ENCODE measurements around the gene PARD6A. TPM values are rescaled to one million over a fixed set of nuclear protein-coding genes. Genes with fewer than 3 reads are reported as not detected.

The PARD6A gene
- total RNA-seq, 1 donor from 2014 or later, result 18.7 TPM

GRCh38 chr16:67648764-67649407 is 11.9 kb upstream of the PARD6A start:
- Mint-ChIP-seq H3K36me3 (ENCODE audit: unreplicated experiment) (peaks cover 11% of the 10 kb centered on the region), H3K27ac (ENCODE audit: unreplicated experiment) (no peak overlapping the region), H3K27me3 (ENCODE audit: unreplicated experiment) (peaks cover 26% of the 10 kb centered on the region), H3K4me1 (ENCODE audit: low read depth, unreplicated experiment) (peaks cover 2% of the 10 kb centered on the region), H3K4me3 (ENCODE audit: unreplicated experiment) (no peak overlapping the region), H3K9me3 (ENCODE audit: unreplicated experiment) (peaks cover 15% of the 10 kb centered on the region)
- DNase-seq, result no peak
- TF ChIP-seq CTCF (IDR thresholded peaks at IDR 0.05; ENCODE audit: partially characterized antibody, unreplicated experiment), result no peak

GRCh38 chr16:67649494-67649931 is 11.2 kb upstream of the PARD6A start:
- peak; percentile 59 for DNase-seq
- Mint-ChIP-seq H3K27ac (ENCODE audit: unreplicated experiment) (no peak overlapping the region), H3K4me3 (ENCODE audit: unreplicated experiment) (no peak overlapping the region), H3K4me1 (ENCODE audit: low read depth, unreplicated experiment) (peaks cover 2% of the 10 kb centered on the region), H3K9me3 (ENCODE audit: unreplicated experiment) (peaks cover 12% of the 10 kb centered on the region), H3K27me3 (ENCODE audit: unreplicated experiment) (peaks cover 25% of the 10 kb centered on the region), H3K36me3 (ENCODE audit: unreplicated experiment) (peaks cover 11% of the 10 kb centered on the region)
- no peak for TF ChIP-seq CTCF (IDR thresholded peaks at IDR 0.05; ENCODE audit: partially characterized antibody, unreplicated experiment)

GRCh38 chr16:67650023-67650422 is 10.7 kb upstream of the PARD6A start:
- H3K4me3 Mint-ChIP-seq (ENCODE audit: unreplicated experiment), result no peak overlapping the region
- H3K27me3 Mint-ChIP-seq (ENCODE audit: unreplicated experiment), result peaks cover 25% of the 10 kb centered on the region
- no peak for TF ChIP-seq CTCF (IDR thresholded peaks at IDR 0.05; ENCODE audit: partially characterized antibody, unreplicated experiment)
- peaks cover 11% of the 10 kb centered on the region for H3K9me3 Mint-ChIP-seq (ENCODE audit: unreplicated experiment)
- DNase-seq, result no peak
- peaks cover 2% of the 10 kb centered on the region for H3K4me1 Mint-ChIP-seq (ENCODE audit: low read depth, unreplicated experiment)
- H3K36me3 Mint-ChIP-seq (ENCODE audit: unreplicated experiment), result peaks cover 11% of the 10 kb centered on the region
- H3K27ac Mint-ChIP-seq (ENCODE audit: unreplicated experiment), result no peak overlapping the region

GRCh38 chr16:67651039-67651438 is 9.7 kb upstream of the PARD6A start:
- H3K4me3 Mint-ChIP-seq (ENCODE audit: unreplicated experiment), result peak overlapping the region; percentile 9
- H3K36me3 Mint-ChIP-seq (ENCODE audit: unreplicated experiment), result peaks cover 16% of the 10 kb centered on the region
- peaks cover 2% of the 10 kb centered on the region for H3K4me1 Mint-ChIP-seq (ENCODE audit: low read depth, unreplicated experiment)
- peaks cover 13% of the 10 kb centered on the region for H3K9me3 Mint-ChIP-seq (ENCODE audit: unreplicated experiment)
- no peak for TF ChIP-seq CTCF (IDR thresholded peaks at IDR 0.05; ENCODE audit: partially characterized antibody, unreplicated experiment)
- no peak overlapping the region for H3K27ac Mint-ChIP-seq (ENCODE audit: unreplicated experiment)
- DNase-seq, result no peak
- peaks cover 31% of the 10 kb centered on the region for H3K27me3 Mint-ChIP-seq (ENCODE audit: unreplicated experiment)

GRCh38 chr16:67651847-67652246 is 8.9 kb upstream of the PARD6A start:
- Mint-ChIP-seq H3K27ac (ENCODE audit: unreplicated experiment) (no peak overlapping the region), H3K9me3 (ENCODE audit: unreplicated experiment) (peaks cover 13% of the 10 kb centered on the region), H3K27me3 (ENCODE audit: unreplicated experiment) (peaks cover 28% of the 10 kb centered on the region), H3K4me3 (ENCODE audit: unreplicated experiment) (peak overlapping the region; percentile 82), H3K36me3 (ENCODE audit: unreplicated experiment) (peaks cover 16% of the 10 kb centered on the region), H3K4me1 (ENCODE audit: low read depth, unreplicated experiment) (peaks cover 2% of the 10 kb centered on the region)
- no peak for TF ChIP-seq CTCF (IDR thresholded peaks at IDR 0.05; ENCODE audit: partially characterized antibody, unreplicated experiment)
- no peak for DNase-seq
